ENCODE results near the gene MAB21L4. TPM values are rescaled to one million over a fixed set of nuclear protein-coding genes. Genes with fewer than 3 reads are reported as not detected.

Gene MAB21L4
- total and polyA plus RNA-seq, 2 donors from 2014 or later, result 6.1 to 28.5 TPM

DNA sequence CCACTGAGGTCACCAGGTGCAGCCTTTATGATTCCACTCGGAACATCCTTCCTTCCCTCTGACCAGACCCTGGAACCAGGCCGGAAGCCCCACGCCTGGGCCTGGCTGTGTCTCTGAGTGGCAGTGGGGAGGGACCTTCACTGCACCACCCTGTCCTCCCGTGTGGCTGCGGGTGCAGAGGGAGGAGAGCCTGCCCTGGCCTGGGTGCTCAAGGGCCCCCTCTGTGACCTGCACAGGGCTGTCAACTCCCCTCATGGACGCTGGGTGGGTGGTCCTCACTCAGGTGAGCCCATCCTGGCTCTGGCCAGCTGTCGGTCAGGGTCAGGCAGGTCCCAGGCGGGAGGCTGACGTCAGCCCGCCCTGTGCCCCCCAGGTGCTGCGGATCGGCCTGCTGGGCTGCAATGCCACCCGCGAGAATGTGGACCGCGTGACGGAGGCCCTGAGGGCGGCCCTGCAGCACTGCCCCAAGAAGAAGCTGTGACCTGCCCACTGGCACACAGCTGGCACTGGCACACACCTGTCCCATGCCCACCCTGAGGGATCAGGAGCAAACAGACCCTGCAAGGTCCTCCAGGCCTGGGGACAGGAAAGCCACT is 17.5 kb downstream of the MAB21L4 start:
- TF ChIP-seq, protein P1, sequence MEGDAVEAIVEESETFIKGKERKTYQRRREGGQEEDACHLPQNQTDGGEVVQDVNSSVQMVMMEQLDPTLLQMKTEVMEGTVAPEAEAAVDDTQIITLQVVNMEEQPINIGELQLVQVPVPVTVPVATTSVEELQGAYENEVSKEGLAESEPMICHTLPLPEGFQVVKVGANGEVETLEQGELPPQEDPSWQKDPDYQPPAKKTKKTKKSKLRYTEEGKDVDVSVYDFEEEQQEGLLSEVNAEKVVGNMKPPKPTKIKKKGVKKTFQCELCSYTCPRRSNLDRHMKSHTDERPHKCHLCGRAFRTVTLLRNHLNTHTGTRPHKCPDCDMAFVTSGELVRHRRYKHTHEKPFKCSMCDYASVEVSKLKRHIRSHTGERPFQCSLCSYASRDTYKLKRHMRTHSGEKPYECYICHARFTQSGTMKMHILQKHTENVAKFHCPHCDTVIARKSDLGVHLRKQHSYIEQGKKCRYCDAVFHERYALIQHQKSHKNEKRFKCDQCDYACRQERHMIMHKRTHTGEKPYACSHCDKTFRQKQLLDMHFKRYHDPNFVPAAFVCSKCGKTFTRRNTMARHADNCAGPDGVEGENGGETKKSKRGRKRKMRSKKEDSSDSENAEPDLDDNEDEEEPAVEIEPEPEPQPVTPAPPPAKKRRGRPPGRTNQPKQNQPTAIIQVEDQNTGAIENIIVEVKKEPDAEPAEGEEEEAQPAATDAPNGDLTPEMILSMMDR (IDR thresholded peaks at IDR 0.05; ENCODE audit: borderline replicate concordance, extremely low read depth, insufficient read depth), result no peak
- FAIRE-seq, result no peak

DNA sequence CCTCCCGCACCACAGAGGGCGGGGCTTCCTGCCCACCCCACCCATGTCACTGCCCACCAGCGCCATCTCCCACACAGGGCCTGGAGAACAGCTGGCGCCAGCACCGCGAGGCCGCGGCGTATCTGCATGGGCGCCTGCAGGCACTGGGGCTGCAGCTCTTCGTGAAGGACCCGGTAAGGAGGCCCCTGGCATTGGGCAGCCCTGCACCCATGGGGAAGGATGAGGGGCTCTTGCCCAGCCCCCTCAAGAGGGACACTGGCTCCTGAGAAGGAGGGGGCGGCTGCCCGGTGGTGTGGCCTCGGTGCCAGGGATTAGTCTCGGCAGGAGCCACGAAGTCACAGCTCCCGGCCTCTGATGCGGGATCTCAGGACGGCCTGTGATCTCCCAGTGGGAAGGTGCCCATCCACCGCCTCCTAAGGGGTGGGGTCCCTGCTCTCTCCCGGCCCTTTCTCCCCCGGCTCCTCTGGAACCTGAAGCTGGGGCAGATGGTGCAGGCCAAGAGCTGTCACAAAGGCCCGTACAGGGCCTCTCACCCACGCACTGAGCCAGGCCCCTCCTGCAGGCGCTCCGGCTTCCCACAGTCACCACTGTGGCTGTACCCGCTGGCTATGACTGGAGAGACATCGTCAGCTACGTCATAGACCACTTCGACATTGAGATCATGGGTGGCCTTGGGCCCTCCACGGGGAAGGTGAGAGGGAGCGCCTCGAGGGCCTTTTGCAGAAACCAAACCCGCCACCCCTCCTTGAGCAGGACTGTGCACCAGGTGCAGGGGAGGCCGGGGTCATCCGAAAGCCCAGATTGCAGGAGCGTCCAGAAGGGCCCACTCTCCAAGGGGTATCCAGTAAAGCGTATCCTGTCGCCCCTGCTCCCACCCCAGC is 18.3 kb downstream of the MAB21L4 start:
- H3K36me3 ChIP-seq (ENCODE audit: control insufficient read depth in 2 of 3, insufficient read depth in 3 of 3, low read length in 3 of 3), result no peaks in the 10 kb centered on the region
- peaks cover 0 to 13% (median 0%) of the 10 kb centered on the region in 3 donors for H3K4me1 ChIP-seq (ENCODE audit: control insufficient read depth in 2 of 3, insufficient read depth in 2 of 3, low read depth in 1 of 3, low read length in 3 of 3)
- peak in 1 of 5 donors; percentile 24 for DNase-seq
- peak overlapping the region in 1 of 2 donors; percentile 41 for H3K27ac ChIP-seq (ENCODE audit: low read depth in 2 of 2, low read length in 2 of 2)
- H3K9me3 ChIP-seq (ENCODE audit: control insufficient read depth in 2 of 3, insufficient read depth in 1 of 3, low read length in 3 of 3), result no peaks in the 10 kb centered on the region
- TF ChIP-seq, protein P1 (IDR thresholded peaks at IDR 0.05; ENCODE audit: borderline replicate concordance, extremely low read depth, insufficient read depth), result no peak
- no peak overlapping the region for H3K9ac ChIP-seq (ENCODE audit: low read length in 3 of 3)
- no peak overlapping the region for H3K4me3 ChIP-seq (ENCODE audit: low read length in 3 of 3)
- FAIRE-seq, result no peak
- H3K27me3 ChIP-seq (ENCODE audit: control insufficient read depth, insufficient read depth, low read length), result no peaks in the 10 kb centered on the region
- intact Hi-C loops (cut with DNase I), result no loop called here

More for the DNA sequence above, 17.5 kb downstream of the MAB21L4 start:
- H3K36me3 ChIP-seq (ENCODE audit: control insufficient read depth in 2 of 3, insufficient read depth in 3 of 3, low read length in 3 of 3), result no peaks in the 10 kb centered on the region
- H3K27ac ChIP-seq (ENCODE audit: low read depth in 2 of 2, low read length in 2 of 2), result no peak overlapping the region
- no peaks in the 10 kb centered on the region for H3K27me3 ChIP-seq (ENCODE audit: control insufficient read depth, insufficient read depth, low read length)
- peak in 1 of 5 donors; percentile 29 for DNase-seq
- peaks cover 0 to 13% (median 0%) of the 10 kb centered on the region in 3 donors for H3K4me1 ChIP-seq (ENCODE audit: control insufficient read depth in 2 of 3, insufficient read depth in 2 of 3, low read depth in 1 of 3, low read length in 3 of 3)
- no peak overlapping the region for H3K4me3 ChIP-seq (ENCODE audit: low read length in 3 of 3)
- no peaks in the 10 kb centered on the region for H3K9me3 ChIP-seq (ENCODE audit: control insufficient read depth in 2 of 3, insufficient read depth in 1 of 3, low read length in 3 of 3)
- H3K9ac ChIP-seq (ENCODE audit: low read length in 3 of 3), result no peak overlapping the region
- intact Hi-C loops (cut with DNase I), result no loop called here

DNA sequence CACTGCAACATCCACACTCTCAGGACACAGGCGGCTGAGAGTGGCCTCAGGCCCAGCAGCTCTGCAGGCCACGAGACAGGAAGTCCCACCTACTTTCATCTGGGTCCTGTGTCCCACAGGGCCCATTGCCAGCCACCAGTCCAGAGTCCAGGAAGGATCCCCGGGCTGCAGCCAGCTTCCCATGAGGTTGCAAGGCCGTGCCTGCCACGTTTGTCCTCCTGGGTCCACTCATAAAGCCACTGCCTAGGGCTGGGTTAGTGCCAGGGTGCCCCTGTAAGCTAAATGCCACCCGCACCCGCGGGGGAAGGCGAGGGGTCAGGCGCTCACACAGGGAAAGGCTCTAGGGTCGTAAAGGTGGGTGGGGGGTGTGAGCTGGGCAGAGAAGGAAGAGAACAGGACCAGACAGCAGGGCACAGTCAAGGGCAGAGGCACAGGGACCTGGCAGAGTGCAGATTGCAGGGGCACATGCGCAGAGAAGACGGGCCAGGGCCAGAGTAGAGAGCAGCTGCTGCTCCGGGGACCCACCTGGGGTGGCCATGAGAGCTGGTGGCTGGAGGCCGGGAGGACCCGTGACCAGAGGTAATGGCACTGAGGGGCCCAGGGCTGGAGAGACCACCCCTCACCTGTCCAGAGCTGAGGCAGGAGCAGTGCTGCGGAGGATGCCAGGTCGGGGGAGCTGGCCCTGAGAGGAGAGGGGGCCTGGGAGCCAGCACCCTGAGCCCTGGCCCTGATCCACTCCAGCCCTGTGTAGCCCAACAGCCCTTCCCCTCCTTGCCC is 19.3 kb downstream of the MAB21L4 start:
- Histone ChIP-seq H3K9ac (ENCODE audit: low read length in 3 of 3) (no peak overlapping the region), H3K27me3 (ENCODE audit: control insufficient read depth, insufficient read depth, low read length) (no peaks in the 10 kb centered on the region), H3K4me3 (ENCODE audit: low read length in 3 of 3) (no peak overlapping the region), H3K9me3 (ENCODE audit: control insufficient read depth in 2 of 3, insufficient read depth in 1 of 3, low read length in 3 of 3) (no peaks in the 10 kb centered on the region), H3K4me1 (ENCODE audit: control insufficient read depth in 2 of 3, insufficient read depth in 2 of 3, low read depth in 1 of 3, low read length in 3 of 3) (peaks cover 0 to 13% (median 0%) of the 10 kb centered on the region in 3 donors), H3K36me3 (ENCODE audit: control insufficient read depth in 2 of 3, insufficient read depth in 3 of 3, low read length in 3 of 3) (no peaks in the 10 kb centered on the region), H3K27ac (ENCODE audit: low read depth in 2 of 2, low read length in 2 of 2) (peak overlapping the region in 1 of 2 donors; percentile 53)
- intact Hi-C loops (cut with DNase I), result no loop called here
- FAIRE-seq (no peak), DNase-seq (peak in 2 of 5 donors; percentile 30 to 74)
- TF ChIP-seq, protein P1 (IDR thresholded peaks at IDR 0.05; ENCODE audit: borderline replicate concordance, extremely low read depth, insufficient read depth), result no peak

All from kidney (tissue), 14 donors.